ENCODE measurements around the gene COL4A2.
A peak's percentile ranks its signal among the peaks of the same experiment; 100 is the strongest.
"Not testable (repeated sequence)": the region's sequence is repeated elsewhere in the genome, so short reads cannot be mapped to it uniquely, and the experiment has no call there.

COL4A2 gene

DNA sequence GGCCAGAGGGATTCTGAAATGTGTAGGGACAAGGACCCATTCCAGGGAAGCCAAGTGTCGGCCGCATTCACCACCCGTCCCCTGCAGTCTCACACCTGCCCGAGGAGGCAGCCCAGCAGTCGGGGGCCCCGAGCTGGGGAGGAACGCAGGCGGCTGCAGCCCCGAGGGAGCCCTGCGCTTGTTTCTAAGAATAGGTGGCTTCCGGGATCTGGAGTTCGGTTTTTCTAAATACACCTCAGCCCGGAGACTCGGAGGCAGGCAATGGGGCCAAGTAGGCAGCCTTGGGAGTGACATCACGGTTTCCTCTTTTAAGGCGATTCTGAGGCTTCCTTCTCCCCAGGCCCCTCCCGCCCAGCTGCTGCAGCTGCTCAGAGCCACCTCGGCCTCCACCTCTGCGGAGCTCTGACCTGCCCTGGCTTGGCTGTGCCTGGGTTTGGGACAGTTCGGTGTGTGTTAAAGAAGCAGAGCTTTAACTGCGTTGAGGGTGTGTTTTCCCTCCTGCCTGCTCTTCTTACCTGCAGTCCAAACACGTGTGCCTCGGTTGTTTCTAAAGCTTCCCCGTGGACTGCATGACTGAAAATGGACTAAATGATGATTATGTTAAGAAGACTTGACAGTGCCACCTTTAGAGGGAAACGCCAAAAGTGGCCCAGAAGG, 80.5 kb downstream of the COL4A2 start:
- no peak for DNase-seq

DNA sequence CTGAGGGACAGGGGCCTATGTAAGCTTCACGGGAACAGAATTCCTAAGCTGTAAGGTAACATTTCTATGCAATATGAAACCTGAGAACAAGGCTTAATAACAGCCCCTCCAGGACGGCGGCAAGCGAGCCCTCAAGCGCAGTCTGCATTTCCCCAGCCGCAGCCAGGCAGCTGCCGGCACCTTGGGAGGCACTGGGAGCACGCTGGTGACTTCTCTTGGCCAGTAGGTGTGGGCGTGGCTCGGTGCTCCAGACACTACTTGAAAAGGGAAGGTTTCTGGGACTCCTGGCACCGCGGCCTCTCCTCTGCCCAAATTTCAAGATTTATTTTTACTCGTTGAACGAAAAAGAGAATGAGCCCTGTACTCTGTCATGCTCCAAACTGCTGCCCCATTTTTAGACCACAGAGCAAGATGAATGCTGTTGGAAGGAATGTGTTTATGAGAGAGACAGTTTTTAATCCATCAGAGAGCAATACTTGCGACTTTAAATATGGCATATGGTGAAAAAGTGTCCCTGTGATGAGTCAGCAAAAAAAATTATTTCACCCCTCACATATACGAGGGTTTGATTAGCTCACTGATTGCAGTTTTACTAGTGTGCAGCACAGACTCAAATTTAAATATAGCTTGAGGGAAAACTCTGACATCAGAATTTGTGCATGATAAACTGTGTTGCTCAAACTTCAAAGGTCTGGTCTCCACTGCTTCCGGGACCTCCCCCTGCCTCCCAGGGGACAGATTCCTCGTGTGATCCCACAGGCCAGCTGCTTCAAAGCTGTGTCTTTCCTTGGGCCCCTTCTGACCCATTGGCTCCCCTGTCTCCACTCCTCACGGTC, 81.2 kb downstream of the COL4A2 start:
- DNase-seq: peak; percentile 32 to 59

DNA sequence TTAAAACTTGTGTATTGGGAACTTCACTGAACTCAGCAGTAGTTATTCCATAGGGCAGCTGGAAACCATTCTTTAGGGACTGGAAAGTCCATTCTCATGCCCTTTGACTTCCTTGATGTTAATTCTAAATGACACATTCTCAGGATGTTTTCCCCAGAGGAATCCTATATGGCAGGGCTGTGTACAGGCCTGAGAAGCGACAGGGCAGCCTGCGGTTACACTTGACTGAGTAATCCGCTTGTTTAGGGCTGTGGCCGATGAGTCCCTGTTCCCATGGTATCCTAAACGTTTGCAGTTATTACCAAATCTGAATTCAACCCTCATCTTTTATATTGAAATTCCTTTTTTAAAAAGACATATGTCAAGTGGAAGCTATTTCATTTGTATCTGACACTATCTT, 83.5 kb downstream of the COL4A2 start:
- DNase-seq: no peak

DNA sequence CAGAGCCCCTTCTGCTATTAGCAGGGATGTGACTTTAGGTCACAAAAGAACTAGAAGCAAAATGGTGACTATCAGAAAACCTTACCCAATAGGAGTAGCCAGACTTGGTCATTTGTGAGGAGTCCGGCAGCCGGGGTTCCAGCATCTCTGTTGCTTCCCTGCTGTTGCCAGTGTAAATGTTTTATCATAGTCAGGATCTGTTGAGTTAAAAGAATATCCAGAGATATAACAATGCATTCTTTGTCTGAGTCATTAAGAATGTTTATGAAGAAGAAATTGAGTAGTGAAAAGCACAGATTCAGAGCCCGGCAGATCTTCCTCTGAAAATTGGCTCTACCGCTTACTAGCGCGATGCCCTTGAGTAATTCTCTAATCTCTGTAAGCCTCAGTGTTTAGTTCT, 84.2 kb downstream of the COL4A2 start:
- DNase-seq: no peak

DNA sequence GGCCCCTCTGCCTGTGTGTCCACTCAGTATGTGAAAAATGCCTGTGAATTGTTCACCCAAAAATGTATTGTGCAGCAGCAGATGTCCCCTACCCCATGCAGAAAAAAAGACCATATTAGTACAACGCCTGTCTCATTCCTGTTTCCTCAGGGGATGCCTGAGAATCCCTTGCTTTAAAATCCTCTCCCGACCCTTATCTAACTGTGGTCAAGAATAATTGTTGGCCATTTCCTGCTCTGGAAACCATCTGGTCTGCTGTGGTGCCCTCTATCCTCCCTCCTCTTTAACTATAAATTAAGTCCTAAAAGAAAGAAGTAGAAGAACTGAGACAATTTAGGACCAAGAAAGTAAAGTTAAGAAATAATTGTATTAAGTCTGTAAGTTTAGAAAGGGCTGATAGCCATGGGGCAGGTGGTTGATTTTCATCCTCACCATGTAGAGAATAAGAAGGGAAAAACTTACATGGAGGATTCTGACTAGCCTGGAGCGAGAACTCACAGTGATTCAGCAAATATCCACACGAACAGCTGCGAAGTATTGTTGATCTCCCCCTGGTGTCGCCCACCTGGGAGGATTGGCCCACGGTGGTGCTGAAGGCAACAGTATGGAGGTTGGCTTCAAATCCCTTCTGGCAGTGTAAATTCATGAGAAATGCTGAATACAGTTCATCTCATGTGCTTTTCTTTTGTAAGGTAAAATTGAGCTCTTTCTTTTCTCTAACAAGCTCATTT, 85.6 kb downstream of the COL4A2 start:
- no peak for DNase-seq

DNA sequence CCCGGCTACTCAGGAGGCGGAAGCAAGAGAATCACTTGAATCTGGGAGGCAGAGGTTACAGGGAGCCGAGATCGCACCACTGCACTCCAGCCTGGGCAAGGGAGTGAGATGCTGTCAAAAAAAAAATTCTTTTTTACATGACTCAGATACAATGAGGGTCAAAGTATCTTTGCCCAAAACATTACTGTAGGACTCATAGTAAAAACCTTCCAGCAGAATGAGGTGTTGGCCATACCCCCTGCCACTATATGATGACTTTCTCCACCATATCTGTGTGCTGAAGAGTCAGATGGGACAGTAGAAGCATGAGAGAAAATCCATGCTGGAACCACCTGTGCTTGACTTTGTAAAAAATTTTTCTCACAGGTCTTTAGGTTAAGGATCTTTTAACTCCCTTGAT, 86.7 kb downstream of the COL4A2 start:
- no peak for DNase-seq

DNA sequence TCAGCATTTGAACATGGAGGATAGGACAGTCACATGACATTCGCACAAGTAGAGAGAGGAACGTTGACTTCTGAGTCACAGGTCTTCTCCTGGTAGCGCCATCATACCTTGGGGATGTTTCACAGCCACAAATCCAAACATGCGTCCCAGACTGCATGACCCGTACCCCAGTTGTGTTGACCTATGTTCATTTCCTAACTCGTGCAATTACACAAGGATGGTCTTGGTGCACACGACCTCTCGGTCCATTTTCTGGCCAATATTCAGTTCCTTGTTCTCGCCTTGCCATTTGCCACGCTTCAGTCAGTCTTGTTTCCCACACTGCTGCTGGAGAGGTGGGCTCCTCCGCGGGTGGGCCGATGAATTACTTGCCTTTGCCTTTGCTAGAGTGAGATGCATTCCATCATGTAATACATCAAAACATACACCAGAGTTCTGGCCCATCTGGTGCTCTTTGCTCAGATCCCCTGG, 87.3 kb downstream of the COL4A2 start:
- DNase-seq: no peak

DNA sequence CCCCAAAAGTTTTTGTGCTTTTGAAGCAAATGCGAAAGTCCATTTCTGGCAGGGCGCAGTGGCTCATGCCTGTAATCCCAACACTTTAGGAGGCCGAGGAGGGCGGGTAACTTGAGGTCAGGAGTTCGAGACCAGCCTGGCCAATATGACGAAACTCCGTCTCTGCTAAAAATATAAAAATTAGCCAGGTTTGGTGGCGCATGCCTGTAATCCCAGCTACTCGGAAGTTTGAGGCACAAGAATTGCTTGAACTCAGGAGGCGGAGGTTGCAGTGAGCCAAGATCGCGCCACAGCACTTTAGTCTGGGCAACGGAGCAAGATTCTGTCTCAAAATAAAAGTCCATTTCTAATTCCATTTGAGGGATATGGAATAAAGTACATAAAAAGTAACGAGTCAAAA, 88.5 kb downstream of the COL4A2 start:
- not testable (repeated sequence) for DNase-seq

DNA sequence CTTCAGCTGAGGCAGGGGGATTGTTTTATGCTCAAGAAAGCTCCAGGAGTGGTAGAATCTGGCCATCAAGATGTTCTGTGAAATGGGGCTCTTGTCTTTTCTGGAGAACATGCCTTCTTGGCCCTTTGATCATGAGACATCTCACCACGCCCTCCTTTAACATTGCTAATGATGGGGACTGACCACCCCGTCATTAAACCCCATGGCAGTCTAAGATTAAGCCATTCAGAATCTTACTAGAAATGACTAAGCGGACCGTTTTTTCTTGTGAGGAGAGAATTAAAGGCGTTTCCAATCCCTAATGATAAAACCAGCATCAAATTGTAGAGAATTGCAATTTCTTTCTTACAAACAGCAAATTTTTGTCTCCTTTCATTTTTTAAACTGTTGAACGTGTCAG, 89.4 kb downstream of the COL4A2 start:
- DNase-seq: no peak

DNA sequence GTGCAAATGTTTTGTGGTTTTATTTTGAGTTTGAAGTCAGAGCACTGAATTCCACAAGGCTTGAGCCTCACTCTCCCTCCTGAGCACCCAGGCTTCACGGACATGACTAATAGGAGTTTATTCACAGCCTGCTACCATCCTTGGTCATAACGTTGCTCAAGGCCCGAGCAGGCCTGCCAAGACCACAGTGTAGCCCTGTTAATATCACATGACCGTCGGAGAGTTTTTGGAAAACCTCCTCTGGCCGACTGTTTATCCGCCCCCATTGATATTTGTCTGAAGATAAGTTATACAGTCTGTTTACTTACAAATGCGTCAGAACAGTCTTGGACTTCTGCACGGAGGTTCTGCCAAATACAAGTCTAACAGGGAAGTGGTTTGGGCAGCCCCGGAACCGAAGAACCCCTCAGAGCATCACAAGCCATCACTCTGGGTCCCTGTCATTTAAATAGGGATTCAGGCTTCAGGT, 89.9 kb downstream of the COL4A2 start:
- DNase-seq: no peak

DNA sequence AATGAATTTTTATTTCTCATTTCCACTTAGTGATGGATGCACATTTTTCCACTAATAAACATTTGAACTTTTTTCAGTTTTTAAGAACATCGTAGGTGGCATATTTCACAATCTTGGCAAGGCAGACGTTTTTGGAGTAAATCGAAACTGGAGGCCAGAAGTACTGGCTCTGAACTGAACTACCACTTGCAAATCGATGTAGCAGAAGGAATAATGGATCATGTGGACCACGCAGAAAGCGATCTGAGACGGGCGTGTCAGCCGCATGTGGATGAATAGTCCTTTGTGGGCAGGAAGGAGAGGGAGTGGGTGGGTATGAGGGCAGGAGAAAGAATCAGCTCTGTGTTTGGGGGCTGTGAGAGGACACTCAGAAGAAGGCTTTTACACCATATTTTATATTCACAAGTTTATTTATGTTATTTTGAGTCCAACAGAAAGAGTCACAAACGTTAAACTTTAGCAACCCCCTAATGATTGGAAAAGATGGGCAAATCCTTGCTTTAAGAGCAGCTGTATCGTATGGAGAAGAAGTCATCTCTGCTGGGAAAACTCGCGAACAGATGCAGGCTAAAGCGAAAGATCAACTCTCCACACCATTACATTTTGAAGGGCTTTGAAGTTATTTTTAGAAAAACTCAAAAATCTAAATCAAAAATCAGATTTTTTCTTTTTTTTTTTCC, 90.5 kb downstream of the COL4A2 start:
- no peak for DNase-seq

DNA sequence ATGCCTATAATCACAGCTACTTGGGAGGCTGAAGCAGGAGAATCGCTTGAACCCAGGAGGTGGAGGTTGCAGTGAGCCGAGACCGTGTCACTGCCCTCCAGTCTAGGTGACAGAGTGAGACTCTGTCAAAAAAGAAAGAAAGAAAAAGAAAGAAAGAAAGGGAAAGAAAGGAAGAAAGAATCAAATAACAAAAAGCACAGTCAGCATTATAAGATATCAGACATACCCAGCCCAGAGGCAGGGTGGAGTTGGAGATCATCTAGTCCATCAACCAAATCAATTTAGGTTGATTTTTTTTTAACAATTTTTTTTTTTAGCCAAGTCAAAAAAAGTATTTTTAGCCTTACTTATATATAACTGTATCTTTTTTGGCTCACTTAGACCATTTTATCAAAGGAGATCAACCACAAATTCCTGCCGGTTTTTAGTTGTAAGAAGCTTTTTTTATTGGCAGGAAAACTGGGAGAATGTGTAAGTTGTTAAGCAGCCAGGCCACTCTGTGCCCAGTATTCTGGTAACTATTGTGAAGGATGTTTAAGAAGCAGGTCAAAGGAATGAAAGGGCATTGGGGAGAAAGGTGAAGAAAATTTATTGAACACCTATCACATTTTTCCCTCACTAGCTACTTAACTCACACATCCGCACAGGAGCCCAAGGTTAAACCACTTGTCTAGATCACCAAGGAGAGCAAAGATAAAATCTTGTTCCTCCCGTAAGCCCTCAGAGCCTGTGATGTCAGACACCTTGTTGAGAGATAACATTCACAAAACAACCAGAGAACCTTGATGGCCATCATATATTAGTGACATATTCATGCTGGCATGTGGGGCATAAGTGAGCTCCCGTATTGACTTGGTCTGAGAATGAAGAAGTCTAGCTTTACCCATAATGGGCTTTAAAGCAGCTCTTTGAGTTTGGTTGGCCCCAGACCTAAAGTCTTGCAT, 91.8 kb downstream of the COL4A2 start:
- no peak for DNase-seq

DNA sequence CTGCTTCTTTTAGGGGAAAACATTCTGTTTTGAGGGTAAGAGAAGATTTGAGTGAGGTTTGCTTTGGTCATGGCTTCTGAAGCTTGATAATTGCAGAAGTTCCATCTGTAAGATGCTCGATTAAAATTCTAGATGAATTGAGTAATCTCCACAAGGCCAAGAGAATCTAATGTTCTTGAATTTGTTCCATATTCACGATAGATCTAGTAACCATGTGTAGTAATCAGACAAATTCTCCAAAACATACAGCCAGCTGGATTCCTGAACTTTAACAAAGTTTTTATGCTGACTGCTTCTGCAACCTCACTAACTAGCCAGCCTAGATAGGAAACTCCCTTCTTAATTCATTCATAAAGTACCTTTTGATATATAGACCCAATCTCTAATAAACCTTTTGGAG, 92.7 kb downstream of the COL4A2 start:
- no peak for DNase-seq

DNA sequence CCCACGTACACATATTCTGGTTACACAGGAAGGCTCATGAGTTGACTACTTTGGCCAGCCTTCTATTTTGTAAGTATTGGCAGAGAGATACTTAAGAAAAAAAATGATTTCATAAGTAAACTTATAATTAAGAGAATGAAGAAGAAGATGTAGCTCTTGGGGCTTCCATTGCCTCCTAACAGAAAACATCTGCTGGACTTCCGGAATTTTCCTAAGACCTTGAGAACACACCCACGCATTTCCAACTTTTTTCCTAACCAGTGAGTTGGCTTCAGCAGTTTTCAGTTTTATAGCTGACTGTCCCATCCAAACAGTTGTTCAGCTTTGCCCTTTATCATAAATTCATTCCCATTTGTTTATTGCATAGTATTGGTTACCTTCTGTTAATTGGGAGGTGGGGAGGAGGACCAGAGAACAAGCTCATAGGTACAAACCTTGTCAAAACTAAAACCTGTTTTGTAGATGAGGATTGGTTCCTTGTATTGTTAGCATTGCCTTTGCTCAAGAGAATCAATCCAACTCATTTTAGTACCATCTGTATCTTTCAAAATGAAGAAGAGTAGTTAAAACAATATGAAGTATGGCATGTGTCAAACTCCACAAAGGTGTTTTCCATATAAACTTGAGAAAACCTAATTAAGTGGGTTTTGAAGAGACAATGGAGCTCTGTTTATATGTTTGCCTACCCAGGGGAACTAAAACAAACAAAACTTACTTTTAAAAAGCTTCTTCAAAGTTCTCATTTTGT, 93.9 kb downstream of the COL4A2 start:
- no peak for DNase-seq

DNA sequence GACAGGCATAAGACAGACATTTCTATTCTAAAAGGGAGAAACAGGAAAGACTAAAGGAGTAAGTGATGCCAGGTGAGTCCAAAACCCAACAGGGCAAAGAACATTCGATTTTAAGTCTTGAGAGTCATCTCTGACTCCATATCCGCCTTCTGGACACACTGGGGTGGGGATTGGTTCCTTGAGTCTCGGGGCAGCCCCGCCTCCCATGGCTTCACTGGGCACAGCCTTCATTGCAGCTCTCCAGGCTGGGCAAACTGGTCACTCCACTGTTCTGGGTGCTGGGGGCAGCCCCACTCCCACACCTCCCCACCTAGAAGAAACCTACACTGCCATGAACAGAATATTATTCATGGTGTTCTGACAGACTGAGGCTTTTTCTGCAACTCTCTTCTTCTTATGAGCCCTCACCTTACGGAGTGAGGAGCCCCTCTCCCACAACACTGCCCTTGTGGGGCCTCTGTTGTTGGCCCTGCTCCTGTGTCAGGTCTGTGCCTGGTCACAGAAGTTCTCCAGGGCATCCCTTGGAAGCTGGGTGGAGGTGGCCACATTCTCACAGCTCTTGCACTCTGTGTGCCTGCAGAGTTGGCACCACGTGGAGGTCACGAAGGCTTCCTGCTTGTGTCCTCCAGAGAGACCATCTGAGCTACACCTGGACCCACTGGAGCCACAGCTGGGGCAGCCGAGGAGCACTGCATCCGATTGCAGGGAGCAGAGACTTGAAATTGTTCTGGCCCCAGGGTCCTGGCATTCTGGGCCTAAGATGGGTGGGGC, 95.4 kb downstream of the COL4A2 start:
- no peak for DNase-seq

DNA sequence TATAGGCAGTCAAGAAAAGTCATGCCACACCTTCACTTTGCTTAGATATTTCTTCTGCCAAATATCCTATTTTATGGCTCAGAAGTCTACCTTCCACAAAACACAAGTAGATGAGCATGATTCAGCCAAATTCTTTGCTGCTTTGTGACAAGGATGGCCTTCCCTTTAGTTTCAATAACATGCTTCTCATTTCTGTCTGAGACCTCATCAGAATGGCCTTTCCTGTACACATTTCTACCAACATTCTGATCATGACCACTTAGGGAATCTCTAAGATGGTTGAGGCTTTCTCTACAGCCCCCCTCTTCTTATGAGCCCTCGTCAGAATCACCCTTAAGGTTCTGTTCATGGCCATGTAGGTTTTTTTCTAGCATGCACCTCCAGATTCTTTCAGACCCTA, 96.2 kb downstream of the COL4A2 start:
- no peak for DNase-seq

DNA sequence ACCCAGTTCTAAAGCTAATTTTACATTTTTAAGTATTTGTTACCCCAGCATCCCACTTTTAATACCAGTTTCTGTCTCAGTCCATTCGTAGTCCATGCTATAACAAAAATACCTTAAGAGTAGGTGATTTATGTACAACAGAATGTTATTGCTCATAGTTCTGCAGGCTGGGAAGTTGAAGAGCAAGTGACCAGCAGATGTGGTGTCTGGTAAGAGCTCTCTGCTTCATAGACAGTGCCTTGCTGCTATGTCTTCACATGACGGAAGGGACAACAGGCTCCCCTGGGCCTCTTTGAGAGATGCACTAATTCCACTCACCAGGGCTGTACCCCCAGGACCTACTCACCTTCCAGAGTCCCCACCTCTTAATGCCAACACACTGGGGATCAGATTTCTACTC, 96.6 kb downstream of the COL4A2 start:
- no peak for DNase-seq

DNA sequence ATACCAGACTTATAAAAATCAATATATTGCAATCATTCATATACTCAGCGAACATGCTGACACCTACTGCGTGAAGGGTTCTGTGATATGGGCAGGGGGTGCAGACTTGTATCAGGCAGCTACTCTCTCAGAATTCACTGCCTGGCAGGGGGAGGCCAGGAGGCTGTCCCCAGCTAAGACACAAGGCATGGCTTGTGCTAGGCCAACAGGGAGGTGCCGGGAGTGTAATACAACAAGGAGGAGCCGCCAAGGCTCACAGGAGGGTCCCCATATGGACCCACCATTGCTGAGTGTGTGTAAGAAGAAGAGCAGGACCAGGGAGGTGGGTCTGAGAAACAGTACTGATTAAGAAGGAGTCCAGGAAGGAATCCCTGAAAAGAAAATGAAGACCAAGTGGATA, 97.2 kb downstream of the COL4A2 start:
- DNase-seq: no peak

DNA sequence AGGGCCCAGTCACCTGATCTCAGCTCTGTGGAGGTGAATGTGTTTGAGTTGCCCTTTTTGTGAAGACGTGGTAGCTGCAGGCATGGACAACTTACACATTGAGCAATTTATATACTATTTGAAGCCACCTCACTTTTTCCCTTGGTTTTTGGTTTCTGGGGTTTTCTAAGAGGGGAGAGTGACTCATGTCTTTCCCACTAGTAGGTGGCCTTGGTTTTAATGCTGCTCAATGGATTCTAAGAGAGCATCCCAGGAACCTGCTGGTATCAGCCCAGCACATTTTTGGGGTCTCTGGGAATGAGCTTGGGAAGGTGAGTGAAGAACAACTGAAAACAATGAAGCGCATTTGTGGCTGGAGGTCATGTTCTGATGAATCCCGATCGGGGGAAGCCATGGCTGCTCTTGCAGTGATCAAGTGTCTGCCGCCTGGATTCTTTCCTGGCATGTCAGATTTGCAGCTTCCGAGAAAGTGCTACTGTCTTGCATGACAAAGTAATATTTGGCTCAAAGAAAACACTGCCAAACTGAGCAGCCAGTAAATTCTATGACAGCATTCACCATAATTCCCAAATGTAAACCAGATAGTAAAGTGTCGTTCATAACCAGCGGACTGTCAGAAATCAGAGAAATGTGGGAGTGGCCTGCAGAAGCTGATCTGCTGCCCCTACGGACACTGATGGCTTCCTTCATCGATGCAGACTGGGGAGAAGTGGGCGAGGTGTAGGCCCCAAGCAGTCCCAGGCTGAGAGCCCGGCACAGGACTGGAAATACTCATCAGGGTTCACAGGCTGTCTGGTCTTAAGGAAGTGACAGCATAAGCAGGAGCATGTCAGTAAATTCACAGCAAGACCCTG, 98.7 kb downstream of the COL4A2 start:
- DNase-seq: no peak
